OCI-LY3 (cell line): Measurements from ENCODE around the gene SPRYD4.

Source experiments
- CTCF ChIP-seq: fragments of 200-600, 300-600 bp; sonication (generic); IDR thresholded peaks from 2 replicates; pipeline ENCODE4 v1.5.1; 2014; ENCODE audit warnings: antibody characterized with exemption, low read length, low read depth
- EZH2phosphoT487 ChIP-seq: fragments of 200-600 bp; shearing (Covaris generic); IDR thresholded peaks from 2 replicates; pipeline ENCODE4 v1.6.1; 2018; ENCODE audit warnings: antibody characterized with exemption, mixed run types, low read depth

GRCh38 chr12:56449622-56449984, 18.8 kb upstream of the SPRYD4 start:
- TF ChIP-seq CTCF (no peak), EZH2phosphoT487 (no peak)
